Ramos (cell line): ENCODE measurements around the gene CPT2.

ENCODE experiments used
- in situ Hi-C: fragments of 300-500 bp; cut with MboI; formaldehyde crosslinking; loops from one replicate; pipeline ENCODE4 v1.14.3; 2022; ENCODE audit warnings: low sequenced_read_pairs; ENCODE audit not compliant: unreplicated experiment

Gene CPT2

GRCh38 chr1:53207726-53208125 is 11.1 kb downstream of the CPT2 start:
- in situ Hi-C loops, result no loop called here

GRCh38 chr1:53210352-53210751 is 13.7 kb downstream of the CPT2 start:
- in situ Hi-C loops, result no loop called here

- in situ Hi-C loops, result no loop called here
Observed at GRCh38 chr1:53210954-53211353, 14.3 kb downstream of the CPT2 start.

- in situ Hi-C loops, result no loop called here
Observed at GRCh38 chr1:53214376-53214940, 17.8 kb downstream of the CPT2 start.

- in situ Hi-C loops, result no loop called here
Observed at GRCh38 chr1:53218201-53218600, 21.6 kb downstream of the CPT2 start.

- in situ Hi-C loops, result no loop called here
Observed at GRCh38 chr1:53219711-53220110, 23.1 kb downstream of the CPT2 start.

- in situ Hi-C loops, result no loop called here
Observed at GRCh38 chr1:53220171-53220961, 23.7 kb downstream of the CPT2 start, which contains the start of gene CZIB. CZIB (minus strand) TSS chr1:53220634; CDS start chr1:53220575, 59 bp downstream.

- in situ Hi-C loops, result no loop called here
Observed at GRCh38 chr1:53220962-53221286, 24.3 kb downstream of the CPT2 start.

GRCh38 chr1:53237638-53238037 is 41.0 kb downstream of the CPT2 start:
- in situ Hi-C loops, result no loop called here

- in situ Hi-C loops, result no loop called here
Observed at GRCh38 chr1:53238197-53239155, 41.9 kb downstream of the CPT2 start, which contains the start of gene MAGOH. MAGOH (minus strand) TSS chr1:53238518; CDS start chr1:53238448, 70 bp downstream.

- in situ Hi-C loops, result no loop called here
Observed at GRCh38 chr1:53241828-53242227, 45.2 kb downstream of the CPT2 start.

- in situ Hi-C loops, result no loop called here
Observed at GRCh38 chr1:53242381-53242780, 45.8 kb downstream of the CPT2 start.

- in situ Hi-C loops, result no loop called here
Observed at GRCh38 chr1:53244141-53244540, 47.5 kb downstream of the CPT2 start.

GRCh38 chr1:53246261-53247134 is 49.9 kb downstream of the CPT2 start:
- in situ Hi-C loops, result no loop called here

GRCh38 chr1:53249706-53250105 is 53.1 kb downstream of the CPT2 start:
- in situ Hi-C loops, result no loop called here

GRCh38 chr1:53250325-53250724 is 53.7 kb downstream of the CPT2 start:
- in situ Hi-C loops, result no loop called here

GRCh38 chr1:53254011-53254640 is 57.5 kb downstream of the CPT2 start:
- in situ Hi-C loops, result no loop called here

- in situ Hi-C loops, result no loop called here
Observed at GRCh38 chr1:53255031-53255430, 58.4 kb downstream of the CPT2 start.
